ENCODE measurements around the gene KCND2.

GRCh38 chr7:120582916-120583315 lies 309.9 kb downstream of the KCND2 start:
- TF ChIP-seq POLR2A (IDR thresholded peaks at IDR 0.05; ENCODE audit: low read length) = no peak
- no peak for TF ChIP-seq GATA1 (IDR thresholded peaks at IDR 0.05; ENCODE audit: low read depth, low read length)

All from erythroblast (primary cell).